ENCODE results near the gene SRCAP. TPM values are rescaled to one million over a fixed set of nuclear protein-coding genes. Genes with fewer than 3 reads are reported as not detected.
"Not testable (repeated sequence)": the region's sequence is repeated elsewhere in the genome, so short reads cannot be mapped to it uniquely, and the experiment has no call there.

The SRCAP gene
- total RNA-seq, 1 donor from 2014 or later = 10.0 TPM

- no peak for TF ChIP-seq CTCF (IDR thresholded peaks at IDR 0.05; ENCODE audit: insufficient read depth, low read length, severe bottlenecking)
- FAIRE-seq = no peak
- no peak for DNase-seq (ENCODE audit: low read depth)
- H3K27me3 ChIP-seq (ENCODE audit: control insufficient read depth, insufficient read depth, low read length) = no peaks in the 10 kb centered on the region
- peak overlapping the region; percentile 100 for H3K4me3 ChIP-seq (ENCODE audit: low read depth, low read length)
- peaks cover 13% of the 10 kb centered on the region for H3K36me3 ChIP-seq (ENCODE audit: control insufficient read depth, insufficient read depth, low read length)
Observed at GRCh38 chr16:30699615-30700099, 686 bp downstream of the SRCAP start.

GRCh38 chr16:30700491-30700890 is 1.5 kb downstream of the SRCAP start:
- DNase-seq (ENCODE audit: low read depth) (no peak), FAIRE-seq (no peak)
- Histone ChIP-seq H3K27me3 (ENCODE audit: control insufficient read depth, insufficient read depth, low read length) (no peaks in the 10 kb centered on the region), H3K36me3 (ENCODE audit: control insufficient read depth, insufficient read depth, low read length) (peaks cover 15% of the 10 kb centered on the region), H3K4me3 (ENCODE audit: low read depth, low read length) (no peak overlapping the region)
- TF ChIP-seq CTCF (IDR thresholded peaks at IDR 0.05; ENCODE audit: insufficient read depth, low read length, severe bottlenecking) = no peak

- TF ChIP-seq CTCF (IDR thresholded peaks at IDR 0.05; ENCODE audit: insufficient read depth, low read length, severe bottlenecking) = no peak
- FAIRE-seq = no peak
Observed at GRCh38 chr16:30700971-30701370, 2.0 kb downstream of the SRCAP start.

GRCh38 chr16:30703071-30703470 is 4.1 kb downstream of the SRCAP start:
- not testable (repeated sequence) for H3K27me3 ChIP-seq (ENCODE audit: control insufficient read depth, insufficient read depth, low read length); DNase-seq (ENCODE audit: low read depth); H3K4me3 ChIP-seq (ENCODE audit: low read depth, low read length); FAIRE-seq
- peaks cover 32% of the 10 kb centered on the region for H3K36me3 ChIP-seq (ENCODE audit: control insufficient read depth, insufficient read depth, low read length)

More at GRCh38 chr16:30700971-30701370, 2.0 kb downstream of the SRCAP start:
- Histone ChIP-seq H3K36me3 (ENCODE audit: control insufficient read depth, insufficient read depth, low read length) (peaks cover 17% of the 10 kb centered on the region), H3K4me3 (ENCODE audit: low read depth, low read length) (no peak overlapping the region), H3K27me3 (ENCODE audit: control insufficient read depth, insufficient read depth, low read length) (no peaks in the 10 kb centered on the region)
- no peak for DNase-seq (ENCODE audit: low read depth)

- DNase-seq (ENCODE audit: low read depth) (no peak), FAIRE-seq (no peak)
- TF ChIP-seq CTCF (IDR thresholded peaks at IDR 0.05; ENCODE audit: insufficient read depth, low read length, severe bottlenecking) = no peak
- H3K36me3 ChIP-seq (ENCODE audit: control insufficient read depth, insufficient read depth, low read length) = peaks cover 37% of the 10 kb centered on the region
- H3K27me3 ChIP-seq (ENCODE audit: control insufficient read depth, insufficient read depth, low read length) = no peaks in the 10 kb centered on the region
- no peak overlapping the region for H3K4me3 ChIP-seq (ENCODE audit: low read depth, low read length)
Observed at GRCh38 chr16:30703971-30704370, 5.0 kb downstream of the SRCAP start.

- H3K27me3 ChIP-seq (ENCODE audit: control insufficient read depth, insufficient read depth, low read length) = no peaks in the 10 kb centered on the region
- DNase-seq (ENCODE audit: low read depth) (no peak), FAIRE-seq (no peak)
- peaks cover 51% of the 10 kb centered on the region for H3K36me3 ChIP-seq (ENCODE audit: control insufficient read depth, insufficient read depth, low read length)
- H3K4me3 ChIP-seq (ENCODE audit: low read depth, low read length) = no peak overlapping the region
- TF ChIP-seq CTCF (IDR thresholded peaks at IDR 0.05; ENCODE audit: insufficient read depth, low read length, severe bottlenecking) = no peak
Observed at GRCh38 chr16:30706046-30706445, 7.1 kb downstream of the SRCAP start.
